ENCODE measurements around the gene RREB1.

The RREB1 gene

GRCh38 chr6:7137335-7138045, 29.7 kb downstream of the RREB1 start:
- H3K4me1 ChIP-seq (ENCODE audit: control extremely low read depth in 1 of 4, control insufficient read depth in 4 of 4, insufficient read depth in 4 of 4, low read length in 3 of 4), result peaks cover 12 to 86% (median 40%) of the 10 kb centered on the region in 4 experiments

GRCh38 chr6:7138046-7138531, 30.3 kb downstream of the RREB1 start:
- no peak for DNase-seq
- WGBS (ENCODE audit: insufficient coverage), result no CpG with 5 or more reads among the region's 2 CpGs
- peak overlapping the region; percentile 9 to 77 for H3K27ac ChIP-seq (ENCODE audit: insufficient read depth in 1 of 2, low read depth in 1 of 2, low read length in 2 of 2, poor library complexity in 1 of 2, severe bottlenecking in 2 of 2)
- peak overlapping the region in 4 of 7 experiments; percentile 19 to 52 (median 34) for H3K4me3 ChIP-seq (ENCODE audit: control insufficient read depth in 1 of 7, extremely low read depth in 1 of 7, insufficient read depth in 4 of 7, low read depth in 2 of 7, low read length in 6 of 7)
- H3K9me3 ChIP-seq (ENCODE audit: control extremely low read depth in 1 of 5, control insufficient read depth in 4 of 5, insufficient read depth in 2 of 5, low read depth in 1 of 5, low read length in 4 of 5), result no peaks in the 10 kb centered on the region
- no peaks in the 10 kb centered on the region for H3K27me3 ChIP-seq (replicated peaks in 2 of 5; ENCODE audit: control insufficient read depth in 4 of 5, insufficient read depth in 5 of 5, low read length in 4 of 5)
- ChIA-PET POLR2A (no interaction called here), CTCF (interaction anchor here (0.8 to 3.5 kb wide), 2 partner anchors 9 to 18 kb away, joined by 3 to 15 read pairs; no protein-coding TSS in a partner anchor)
- peaks cover 0 to 11% (median 0%) of the 10 kb centered on the region in 4 experiments for H3K36me3 ChIP-seq (ENCODE audit: control insufficient read depth in 4 of 4, insufficient read depth in 4 of 4, low read length in 3 of 4)
- H3K4me1 ChIP-seq (ENCODE audit: control extremely low read depth in 1 of 4, control insufficient read depth in 4 of 4, insufficient read depth in 4 of 4, low read length in 3 of 4), result peaks cover 12 to 88% (median 44%) of the 10 kb centered on the region in 4 experiments

More at GRCh38 chr6:7137335-7138045, 29.7 kb downstream of the RREB1 start:
- POLR2A ChIA-PET, result interaction anchor here (0.6 kb wide), 1 partner anchor 17 kb away, joined by 5 read pairs; no protein-coding TSS in a partner anchor
- DNase-seq, result peak; percentile 41 to 73 (median 67)
- no peaks in the 10 kb centered on the region for H3K27me3 ChIP-seq (replicated peaks in 2 of 5; ENCODE audit: control insufficient read depth in 4 of 5, insufficient read depth in 5 of 5, low read length in 4 of 5)
- CTCF ChIA-PET, result interaction anchor here (0.8 to 3.5 kb wide), 4 partner anchors 10 to 19 kb away, joined by 3 to 15 read pairs (median 4); no protein-coding TSS in a partner anchor
- H3K36me3 ChIP-seq (ENCODE audit: control insufficient read depth in 4 of 4, insufficient read depth in 4 of 4, low read length in 3 of 4), result peaks cover 0 to 12% (median 0%) of the 10 kb centered on the region in 4 experiments
- H3K4me3 ChIP-seq (ENCODE audit: control insufficient read depth in 1 of 7, extremely low read depth in 1 of 7, insufficient read depth in 4 of 7, low read depth in 2 of 7, low read length in 6 of 7), result peak overlapping the region in 6 of 7 experiments; percentile 11 to 52 (median 27)
- 10% methylated on average over 9 of the region's 11 CpGs for WGBS (ENCODE audit: insufficient coverage)
- H3K27ac ChIP-seq (ENCODE audit: insufficient read depth in 1 of 2, low read depth in 1 of 2, low read length in 2 of 2, poor library complexity in 1 of 2, severe bottlenecking in 2 of 2), result peak overlapping the region; percentile 36 to 77
- H3K9me3 ChIP-seq (ENCODE audit: control extremely low read depth in 1 of 5, control insufficient read depth in 4 of 5, insufficient read depth in 2 of 5, low read depth in 1 of 5, low read length in 4 of 5), result no peaks in the 10 kb centered on the region

- CTCF ChIA-PET, result no interaction called here
These were observed 31.2 kb downstream of the RREB1 start for GRCh38 chr6:7138921-7139358.

DNA sequence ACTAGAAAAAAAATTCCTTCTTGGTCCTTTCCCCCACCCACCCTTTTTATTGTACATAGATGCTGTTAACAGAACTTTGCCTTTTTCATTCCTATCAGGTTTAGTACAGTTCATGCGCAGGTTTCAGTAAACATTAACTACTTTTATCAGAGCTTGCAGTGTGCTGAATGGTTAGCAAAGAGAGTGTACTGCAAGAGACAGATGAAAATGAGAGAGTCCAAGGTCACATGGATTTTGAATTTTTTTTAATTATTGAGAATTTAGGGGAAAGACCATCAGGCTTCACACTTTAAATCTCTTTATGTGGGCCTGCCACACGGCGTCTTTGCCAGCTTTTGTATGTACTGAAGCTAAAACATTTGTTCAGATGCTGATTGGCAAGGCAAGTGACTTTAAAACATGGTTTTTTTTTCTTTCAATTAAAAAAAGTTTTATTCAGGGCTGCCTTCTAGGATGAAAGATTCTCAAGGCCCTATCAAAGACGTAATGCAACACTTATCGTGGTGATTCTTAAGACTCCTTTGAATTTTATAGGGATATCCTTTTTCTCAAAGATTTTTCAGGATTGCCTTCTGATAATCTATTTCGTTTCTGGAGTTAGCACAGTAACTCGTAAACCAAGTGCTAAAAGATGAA, 32.2 kb downstream of the RREB1 start:
- CTCF ChIA-PET, result no interaction called here
- Histone ChIP-seq H3K4me1 (ENCODE audit: control extremely low read depth in 1 of 4, control insufficient read depth in 4 of 4, insufficient read depth in 4 of 4, low read length in 3 of 4) (peaks cover 19 to 93% (median 55%) of the 10 kb centered on the region in 4 experiments), H3K36me3 (ENCODE audit: control insufficient read depth in 4 of 4, insufficient read depth in 4 of 4, low read length in 3 of 4) (peaks cover 0 to 8% (median 0%) of the 10 kb centered on the region in 4 experiments), H3K27ac (ENCODE audit: insufficient read depth in 1 of 2, low read depth in 1 of 2, low read length in 2 of 2, poor library complexity in 1 of 2, severe bottlenecking in 2 of 2) (peak overlapping the region in 1 of 2 experiments; percentile 88), H3K9me3 (ENCODE audit: control extremely low read depth in 1 of 5, control insufficient read depth in 4 of 5, insufficient read depth in 2 of 5, low read depth in 1 of 5, low read length in 4 of 5) (no peaks in the 10 kb centered on the region), H3K27me3 (replicated peaks in 2 of 5; ENCODE audit: control insufficient read depth in 4 of 5, insufficient read depth in 5 of 5, low read length in 4 of 5) (no peaks in the 10 kb centered on the region), H3K4me3 (ENCODE audit: control insufficient read depth in 1 of 7, extremely low read depth in 1 of 7, insufficient read depth in 4 of 7, low read depth in 2 of 7, low read length in 6 of 7) (peak overlapping the region in 1 of 7 experiments; percentile 86)
- DNase-seq, result no peak
- POLR2A ChIA-PET, result interaction anchor here (0.6 kb wide), 1 partner anchor 22 kb away, joined by 4 read pairs; no protein-coding TSS in a partner anchor
- 98% methylated on average over 4 of the region's 7 CpGs for WGBS (ENCODE audit: insufficient coverage)

More at GRCh38 chr6:7138921-7139358, 31.2 kb downstream of the RREB1 start:
- POLR2A ChIA-PET, result no interaction called here
- Histone ChIP-seq H3K27ac (ENCODE audit: insufficient read depth in 1 of 2, low read depth in 1 of 2, low read length in 2 of 2, poor library complexity in 1 of 2, severe bottlenecking in 2 of 2) (peak overlapping the region in 1 of 2 experiments; percentile 77), H3K4me3 (ENCODE audit: control insufficient read depth in 1 of 7, extremely low read depth in 1 of 7, insufficient read depth in 4 of 7, low read depth in 2 of 7, low read length in 6 of 7) (no peak overlapping the region), H3K4me1 (ENCODE audit: control extremely low read depth in 1 of 4, control insufficient read depth in 4 of 4, insufficient read depth in 4 of 4, low read length in 3 of 4) (peaks cover 13 to 92% (median 49%) of the 10 kb centered on the region in 4 experiments), H3K36me3 (ENCODE audit: control insufficient read depth in 4 of 4, insufficient read depth in 4 of 4, low read length in 3 of 4) (peaks cover 0 to 8% (median 0%) of the 10 kb centered on the region in 4 experiments), H3K27me3 (replicated peaks in 2 of 5; ENCODE audit: control insufficient read depth in 4 of 5, insufficient read depth in 5 of 5, low read length in 4 of 5) (no peaks in the 10 kb centered on the region), H3K9me3 (ENCODE audit: control extremely low read depth in 1 of 5, control insufficient read depth in 4 of 5, insufficient read depth in 2 of 5, low read depth in 1 of 5, low read length in 4 of 5) (no peaks in the 10 kb centered on the region)
- WGBS (ENCODE audit: insufficient coverage), result 100% methylated on average over 1 of the region's 1 CpG
- DNase-seq, result peak in 1 of 3 donors; percentile 43

GRCh38 chr6:7140631-7141378, 33.0 kb downstream of the RREB1 start:
- WGBS (ENCODE audit: insufficient coverage), result 2% methylated on average over 39 of the region's 67 CpGs
- H3K9me3 ChIP-seq (ENCODE audit: control extremely low read depth in 1 of 5, control insufficient read depth in 4 of 5, insufficient read depth in 2 of 5, low read depth in 1 of 5, low read length in 4 of 5), result no peaks in the 10 kb centered on the region
- peak; percentile 55 to 79 (median 72) for DNase-seq
- no peaks in the 10 kb centered on the region for H3K27me3 ChIP-seq (replicated peaks in 2 of 5; ENCODE audit: control insufficient read depth in 4 of 5, insufficient read depth in 5 of 5, low read length in 4 of 5)
- POLR2A ChIA-PET, result interaction anchor here (0.6 to 1.0 kb wide), 2 partner anchors 18 to 34 kb away, joined by 3 to 4 read pairs; no protein-coding TSS in a partner anchor
- H3K4me3 ChIP-seq (ENCODE audit: control insufficient read depth in 1 of 7, extremely low read depth in 1 of 7, insufficient read depth in 4 of 7, low read depth in 2 of 7, low read length in 6 of 7), result peak overlapping the region; percentile 55 to 86 (median 68)
- H3K4me1 ChIP-seq (ENCODE audit: control extremely low read depth in 1 of 4, control insufficient read depth in 4 of 4, insufficient read depth in 4 of 4, low read length in 3 of 4), result peaks cover 27 to 93% (median 62%) of the 10 kb centered on the region in 4 experiments
- H3K27ac ChIP-seq (ENCODE audit: insufficient read depth in 1 of 2, low read depth in 1 of 2, low read length in 2 of 2, poor library complexity in 1 of 2, severe bottlenecking in 2 of 2), result peak overlapping the region; percentile 74 to 88
- CTCF ChIA-PET, result no interaction called here
- peaks cover 0 to 12% (median 0%) of the 10 kb centered on the region in 4 experiments for H3K36me3 ChIP-seq (ENCODE audit: control insufficient read depth in 4 of 4, insufficient read depth in 4 of 4, low read length in 3 of 4)

DNA sequence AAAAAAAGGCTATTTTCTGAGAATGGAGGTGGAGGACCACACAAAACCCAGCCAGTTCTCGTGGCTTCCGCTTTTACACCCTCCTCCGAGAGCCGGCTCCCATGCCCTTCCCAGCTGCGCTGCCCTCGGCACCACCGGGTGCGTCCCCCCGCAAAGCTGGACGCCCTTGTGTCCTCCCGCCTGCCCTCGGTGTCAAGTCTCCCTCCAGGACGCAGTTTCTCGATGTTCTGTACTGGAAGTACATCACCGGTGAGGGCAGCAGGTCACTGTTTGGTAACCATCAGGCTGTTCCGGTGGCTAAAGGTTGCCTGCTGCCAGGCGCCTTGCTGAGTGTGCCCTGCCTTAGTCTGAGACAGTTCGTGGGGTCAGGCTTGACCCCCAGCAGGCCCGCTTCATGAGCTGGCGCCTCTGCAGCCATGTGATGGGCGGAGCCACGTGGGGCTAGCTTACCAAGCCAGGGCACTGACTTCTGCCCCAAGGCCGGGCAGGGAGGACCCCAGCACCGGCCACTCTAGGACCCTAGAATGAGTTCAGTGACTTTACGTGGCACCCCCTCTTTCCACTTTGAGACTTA, 34.6 kb downstream of the RREB1 start:
- H3K9me3 ChIP-seq (ENCODE audit: control extremely low read depth in 1 of 5, control insufficient read depth in 4 of 5, insufficient read depth in 2 of 5, low read depth in 1 of 5, low read length in 4 of 5), result no peaks in the 10 kb centered on the region
- H3K36me3 ChIP-seq (ENCODE audit: control insufficient read depth in 4 of 4, insufficient read depth in 4 of 4, low read length in 3 of 4), result peaks cover 0 to 12% (median 0%) of the 10 kb centered on the region in 4 experiments
- H3K27me3 ChIP-seq (replicated peaks in 2 of 5; ENCODE audit: control insufficient read depth in 4 of 5, insufficient read depth in 5 of 5, low read length in 4 of 5), result no peaks in the 10 kb centered on the region
- no peak for DNase-seq
- POLR2A ChIA-PET, result no interaction called here
- no peak overlapping the region for H3K4me3 ChIP-seq (ENCODE audit: control insufficient read depth in 1 of 7, extremely low read depth in 1 of 7, insufficient read depth in 4 of 7, low read depth in 2 of 7, low read length in 6 of 7)
- peaks cover 30 to 95% (median 67%) of the 10 kb centered on the region in 4 experiments for H3K4me1 ChIP-seq (ENCODE audit: control extremely low read depth in 1 of 4, control insufficient read depth in 4 of 4, insufficient read depth in 4 of 4, low read length in 3 of 4)
- CTCF ChIA-PET, result interaction anchor here (0.9 kb wide), 1 partner anchor 30 kb away, joined by 4 read pairs; no protein-coding TSS in a partner anchor
- no peak overlapping the region for H3K27ac ChIP-seq (ENCODE audit: insufficient read depth in 1 of 2, low read depth in 1 of 2, low read length in 2 of 2, poor library complexity in 1 of 2, severe bottlenecking in 2 of 2)
- WGBS (ENCODE audit: insufficient coverage), result 96% methylated on average over 25 of the region's 25 CpGs

Measured in common myeloid progenitor, CD34-positive (primary cell).